HG02884 (cell line): Measurements from ENCODE around the gene ADO.
"Not testable (repeated sequence)": the region's sequence is repeated elsewhere in the genome, so short reads cannot be mapped to it uniquely, and the experiment has no call there.

ENCODE experiments used
- ATAC-seq: cut with Tn5 transposase; IDR thresholded peaks from one replicate; pipeline ENCODE4 v1.9.1; 2021; ENCODE audit warnings: mild to moderate bottlenecking, moderate library complexity; ENCODE audit not compliant: unreplicated experiment

The ADO gene

DNA sequence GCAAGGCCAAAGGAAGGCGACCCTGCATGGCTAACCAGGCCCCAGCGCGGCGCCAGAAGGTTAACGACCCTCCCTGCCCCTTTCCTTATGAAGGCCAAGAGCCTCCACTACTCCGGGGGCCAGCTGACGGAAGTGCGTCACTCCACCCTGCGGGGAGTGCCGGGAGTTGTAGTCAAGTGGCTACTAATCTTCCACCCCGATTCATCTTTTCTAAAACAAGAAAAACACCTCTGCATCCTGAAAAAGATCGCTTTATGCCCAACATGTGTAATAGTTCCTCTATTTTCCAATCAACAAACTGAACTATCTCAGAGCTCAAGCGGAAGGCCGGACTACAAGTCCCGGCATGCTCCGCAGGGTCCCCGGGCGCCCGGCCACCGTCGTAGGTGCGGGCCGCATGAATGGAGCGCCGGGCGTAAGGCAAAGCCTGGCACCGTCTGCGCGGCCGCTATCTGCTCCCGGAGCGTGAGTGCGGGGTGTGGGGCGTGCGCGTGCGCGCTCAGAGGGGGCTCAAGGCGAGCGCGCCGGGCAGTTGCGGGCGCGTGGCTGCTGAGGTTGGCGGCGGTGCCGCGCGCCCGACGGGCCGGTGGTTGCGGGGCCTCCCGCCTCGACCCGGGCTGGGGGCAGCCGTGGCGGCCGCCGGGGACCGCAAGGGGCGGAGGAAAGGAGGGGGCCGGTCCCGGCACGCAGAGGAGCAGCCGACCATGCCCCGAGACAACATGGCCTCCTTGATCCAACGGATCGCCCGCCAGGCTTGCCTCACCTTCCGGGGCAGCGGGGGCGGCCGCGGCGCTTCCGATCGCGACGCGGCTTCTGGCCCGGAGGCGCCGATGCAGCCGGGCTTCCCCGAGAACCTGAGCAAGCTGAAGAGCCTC is at the start of gene ADO:
Gene ADO (plus strand): TSS at position 365 of the 875 bp plus-strand sequence. CDS start 340 bp downstream, at position 705.
- peak; percentile 82 for ATAC-seq

GRCh38 chr10:62754963-62755362 is 49.6 kb upstream of the ADO start:
- ATAC-seq, result no peak

DNA sequence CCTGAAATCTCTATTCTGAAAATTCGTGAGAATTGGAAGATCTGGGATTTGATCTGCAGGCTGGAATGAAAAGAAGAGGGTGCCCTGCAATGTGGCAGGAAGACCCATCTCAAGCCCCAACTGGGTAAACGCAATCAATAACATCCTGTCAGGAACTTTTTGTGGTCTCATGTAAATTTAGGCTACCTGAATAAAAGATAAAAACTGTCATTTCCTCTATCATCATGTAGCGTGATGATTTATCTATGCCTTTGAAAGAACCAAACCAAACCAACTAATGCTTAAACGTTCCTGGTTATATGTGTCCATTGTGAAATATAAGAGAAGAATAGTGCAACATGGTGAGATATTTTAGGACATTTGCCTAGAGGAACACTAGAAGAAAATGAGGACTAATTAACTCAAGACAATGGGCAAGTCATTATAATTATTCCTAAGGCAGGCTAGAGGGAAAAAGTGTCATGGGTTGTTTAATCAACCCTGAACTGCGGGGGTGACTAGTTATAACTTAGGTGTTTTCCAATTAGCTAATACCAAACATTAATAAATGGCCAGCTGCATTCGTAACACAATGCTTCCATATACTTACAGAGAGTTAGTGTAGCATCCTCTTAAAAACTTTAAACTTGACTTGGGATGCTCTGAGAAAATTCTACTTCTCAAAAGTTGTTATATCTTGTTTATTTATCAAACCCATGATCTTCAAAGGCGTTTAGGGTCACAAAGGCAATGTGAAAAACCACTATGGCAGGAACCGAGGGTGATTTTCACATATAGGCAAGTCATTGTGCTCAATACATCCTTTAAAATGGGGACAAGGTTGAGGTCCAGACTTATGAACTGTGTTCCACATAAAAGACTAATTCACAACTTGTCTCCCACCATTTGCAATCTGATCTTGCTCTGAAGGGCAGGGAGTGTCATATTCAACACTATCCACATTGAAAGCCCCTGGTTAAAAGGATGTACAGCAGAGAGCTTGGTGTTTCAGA is 48.6 kb upstream of the ADO start:
- no peak for ATAC-seq

- no peak for ATAC-seq
Observed at GRCh38 chr10:62759599-62760175, 44.8 kb upstream of the ADO start.

DNA sequence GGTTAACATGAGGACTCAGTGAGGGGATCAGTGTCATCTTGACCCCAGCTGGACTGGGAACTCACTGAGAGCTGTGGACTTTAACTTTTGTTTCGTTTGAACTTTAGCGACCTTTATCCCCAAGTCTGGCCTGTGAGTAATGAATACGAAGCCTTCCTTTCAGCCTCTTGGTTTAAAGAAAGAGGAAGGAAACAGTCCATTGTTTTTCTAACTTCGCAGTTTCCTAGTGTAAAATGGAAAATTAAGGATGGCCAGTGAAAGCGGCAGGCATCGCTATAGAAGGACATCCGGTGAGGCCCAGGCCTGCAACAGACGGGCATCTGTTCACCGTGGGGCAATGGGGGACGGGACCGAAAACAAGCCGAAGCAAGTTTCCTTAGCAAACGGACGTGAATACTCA is 44.1 kb upstream of the ADO start:
- no peak for ATAC-seq

DNA sequence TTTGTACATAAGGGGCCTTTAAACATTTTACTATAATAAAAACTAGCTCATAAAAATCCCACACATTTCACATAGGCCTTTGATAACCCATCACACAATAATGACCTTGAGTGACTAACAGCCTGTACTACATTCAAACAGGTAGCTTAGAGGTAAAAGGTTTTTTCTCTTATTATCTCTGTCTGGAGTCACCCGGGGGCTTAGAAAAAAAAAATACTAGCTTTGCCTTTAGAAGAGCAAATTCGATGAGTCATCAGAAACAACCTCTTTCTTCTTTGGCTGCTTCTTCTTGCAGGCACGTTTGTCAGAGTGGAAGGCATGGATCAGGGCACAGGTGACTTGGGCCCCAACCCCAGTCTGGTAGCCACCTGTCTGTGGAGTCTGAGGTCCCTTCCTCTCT is 43.4 kb upstream of the ADO start:
- no peak for ATAC-seq

DNA sequence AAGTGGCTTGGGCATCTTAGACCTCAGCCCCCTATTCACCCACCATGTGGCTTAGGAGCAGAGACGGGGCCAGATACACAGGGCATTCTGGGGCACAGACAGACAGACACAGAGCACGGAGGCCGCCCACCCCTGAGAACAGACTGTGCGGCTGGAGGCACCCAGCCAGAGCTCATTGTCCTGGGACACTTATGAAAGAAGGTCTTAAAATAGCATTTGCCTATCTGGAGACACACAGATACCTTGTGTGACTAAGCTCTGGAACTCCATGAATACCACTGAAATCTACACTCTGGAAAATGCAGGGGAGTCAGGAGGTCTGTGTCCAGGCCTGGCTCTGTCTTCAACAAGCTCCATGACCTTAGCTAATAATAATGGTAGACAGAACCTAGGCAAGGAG is 41.4 kb upstream of the ADO start:
- ATAC-seq, result no peak

GRCh38 chr10:62764011-62764410 is 40.5 kb upstream of the ADO start:
- no peak for ATAC-seq

DNA sequence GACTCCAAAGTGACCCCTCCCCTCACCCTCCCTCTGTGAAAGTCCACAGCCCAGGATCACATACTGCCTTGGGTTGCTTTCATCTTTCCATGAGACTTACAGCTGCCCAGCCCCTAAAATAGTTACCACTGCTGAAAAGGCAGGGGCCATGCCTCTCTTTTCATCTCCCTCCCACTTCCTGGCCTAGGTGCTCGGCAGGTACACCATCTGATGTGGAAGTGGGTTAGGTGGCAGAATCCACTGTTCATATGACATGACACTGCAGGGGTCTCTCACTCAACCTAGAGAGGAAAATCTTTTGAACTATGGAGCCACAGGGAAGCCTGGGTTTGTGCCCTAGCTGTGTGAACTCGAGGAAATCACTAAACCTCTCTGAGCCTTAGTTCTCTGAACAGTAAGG is 38.8 kb upstream of the ADO start:
- no peak for ATAC-seq

- no peak for ATAC-seq
Observed at GRCh38 chr10:62766386-62766785, 38.1 kb upstream of the ADO start.

- peak; percentile 69 for ATAC-seq
Observed at GRCh38 chr10:62769574-62770242, 34.8 kb upstream of the ADO start.

DNA sequence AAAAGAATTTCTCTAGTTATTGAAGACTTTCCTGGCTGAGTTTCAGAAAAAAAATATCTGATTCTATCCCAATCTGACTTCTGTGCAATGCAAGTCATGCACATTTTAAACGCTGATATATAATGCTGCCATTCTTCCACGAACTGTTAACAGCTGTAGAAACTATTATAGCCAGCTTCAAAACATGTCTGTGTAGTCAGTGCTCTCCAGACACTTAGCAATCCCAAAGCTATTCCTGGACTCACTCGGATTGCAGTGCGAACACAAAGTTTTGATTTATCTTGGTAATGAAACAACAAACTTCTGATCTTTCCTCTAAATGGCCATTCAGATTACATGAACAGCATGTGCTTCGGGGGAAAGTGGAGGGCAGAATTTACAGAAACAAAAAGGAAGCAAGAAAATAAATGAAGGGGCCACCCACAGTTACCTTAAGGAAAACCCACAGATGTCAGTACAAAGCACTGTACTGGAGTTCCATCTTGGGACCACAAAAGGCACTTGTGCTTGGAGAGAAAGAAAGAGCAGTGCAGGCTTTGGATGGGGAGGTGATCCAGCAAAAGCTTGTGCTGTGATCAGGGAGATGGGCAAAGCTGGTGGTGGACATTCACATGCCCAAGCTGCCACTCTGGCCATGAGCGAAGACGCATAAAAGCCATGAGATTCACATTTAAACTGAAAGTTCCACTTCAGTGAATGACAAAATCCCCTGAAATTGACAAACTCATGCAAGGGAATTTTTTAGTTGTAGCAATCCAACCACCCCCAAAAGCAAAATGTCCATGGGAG is 32.1 kb upstream of the ADO start:
- ATAC-seq, result no peak

DNA sequence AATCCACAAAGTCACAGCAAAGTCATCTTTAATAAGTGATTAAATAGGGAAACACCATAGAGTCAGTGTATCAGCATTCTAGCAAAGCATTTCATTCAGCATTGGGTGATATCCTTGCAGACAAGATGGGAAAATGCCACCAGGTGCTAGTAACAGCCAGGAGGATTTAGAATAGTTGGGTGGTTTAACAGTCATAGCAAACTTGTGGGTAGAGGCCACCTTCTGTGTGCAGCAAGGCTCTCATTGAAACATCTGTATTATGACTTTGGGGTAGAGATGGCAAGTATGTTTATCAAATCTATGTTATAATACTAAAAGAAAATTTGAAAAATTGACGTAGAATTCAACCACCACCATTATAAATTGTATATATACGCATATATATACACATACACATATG is 26.4 kb upstream of the ADO start:
- peak; percentile 42 for ATAC-seq

GRCh38 chr10:62779487-62780248 is 24.9 kb upstream of the ADO start:
- ATAC-seq, result peak; percentile 84

- not testable (repeated sequence) for ATAC-seq
Observed at GRCh38 chr10:62784537-62784936, 20.0 kb upstream of the ADO start.

DNA sequence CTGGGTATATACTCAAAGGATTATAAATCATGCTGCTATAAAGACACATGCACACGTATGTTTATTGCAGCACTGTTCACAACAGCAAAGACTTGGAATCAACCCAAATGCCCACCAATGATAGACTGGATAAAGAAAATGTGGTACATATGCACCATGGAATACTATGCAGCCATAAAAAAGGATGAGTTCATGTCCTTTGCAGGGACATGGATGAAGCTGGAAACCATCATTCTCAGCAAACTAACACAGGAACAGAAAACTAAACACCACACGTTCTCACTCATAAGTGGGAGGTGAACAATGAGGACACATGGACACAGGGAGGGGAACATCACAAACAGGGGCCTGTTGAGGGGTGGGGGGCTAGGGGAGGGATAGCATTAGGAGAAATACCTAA is 16.2 kb upstream of the ADO start:
- not testable (repeated sequence) for ATAC-seq

GRCh38 chr10:62788861-62789467 is 15.6 kb upstream of the ADO start:
- no peak for ATAC-seq

GRCh38 chr10:62790019-62790555 is 14.4 kb upstream of the ADO start:
- ATAC-seq, result no peak
